H54 (cell line): Measurements from ENCODE around the gene DLD.

Experiments used
- DNase-seq: peaks from one replicate; pipeline ENCODE4 v3.0.0; 2011; ENCODE audit warnings: low spot score, mixed read lengths; ENCODE audit not compliant: insufficient read length
- FAIRE-seq: peaks from 3 replicates; lab custom pipeline; 2011; peaks lifted over from hg19 to GRCh38; lab: Jason Lieb, UNC
- POLR2A ChIP-seq: IDR thresholded peaks from 2 replicates; pipeline ENCODE4 v1.6.1; 2011; ENCODE audit warnings: low read depth, mild to moderate bottlenecking, low read length

DLD gene

DNA sequence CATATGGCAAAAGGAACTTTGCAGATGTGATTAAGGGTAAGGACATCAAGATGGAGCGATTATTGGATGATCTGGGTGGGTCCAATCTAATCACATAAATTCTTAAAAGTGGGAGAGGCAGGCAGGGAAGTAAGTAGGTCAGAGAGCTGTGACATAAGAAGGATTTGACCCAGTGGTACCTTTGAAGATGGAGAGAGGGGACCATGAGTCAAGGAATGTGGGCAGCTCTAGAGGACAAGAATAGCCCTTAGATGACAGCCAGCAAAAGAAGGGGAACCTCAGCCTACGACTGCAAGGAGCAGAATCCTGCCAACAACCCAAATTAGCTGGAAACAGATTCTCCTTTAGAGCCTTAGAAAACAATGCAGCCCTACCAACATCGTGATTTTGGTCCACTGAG lies 77.5 kb downstream of the DLD start:
- DNase-seq (no peak), FAIRE-seq (no peak)
- TF ChIP-seq POLR2A: no peak

DNA sequence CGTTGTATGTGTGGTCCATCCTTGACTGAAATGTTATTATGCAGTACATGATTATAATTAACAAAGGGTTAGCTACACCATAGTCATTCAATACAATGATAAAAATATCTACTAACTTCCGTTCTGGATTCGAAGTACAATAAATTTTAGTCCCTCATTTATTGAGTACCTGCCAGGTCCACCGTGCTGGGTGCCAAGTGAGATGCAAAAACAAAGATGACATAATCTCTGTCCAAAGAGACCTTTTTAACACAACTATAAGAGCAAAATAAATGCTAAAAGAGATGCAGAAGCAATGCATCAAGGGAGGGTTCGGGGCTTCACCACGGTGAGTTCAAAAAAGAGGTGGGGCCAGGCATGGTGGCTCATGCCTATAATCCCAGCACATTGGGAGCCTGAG lies 78.9 kb downstream of the DLD start:
- FAIRE-seq: no peak
- no peak for DNase-seq
- TF ChIP-seq POLR2A: no peak
